MG63 (cell line): ENCODE measurements around the gene GPRIN2. TPM values are rescaled to one million over a fixed set of nuclear protein-coding genes. Genes with fewer than 3 reads are reported as not detected.
"Not testable (repeated sequence)": the region's sequence is repeated elsewhere in the genome, so short reads cannot be mapped to it uniquely, and the experiment has no call there.

Experiments used
- DNase-seq: peaks from one replicate; pipeline ENCODE4 v3.0.0-alpha.2; 2020
- H3K27me3 ChIP-seq: fragments of 250-450 bp; sonication (Bioruptor Pico); 2 replicates; pipeline ENCODE4 v1.5.1; 2020; ENCODE audit warnings: mild to moderate bottlenecking, moderate library complexity
- H3K36me3 ChIP-seq: fragments of 250-450 bp; sonication (Bioruptor Pico); 2 replicates; pipeline ENCODE4 v1.5.1; 2020; ENCODE audit warnings: mild to moderate bottlenecking, moderate library complexity
- H3K4me3 ChIP-seq: fragments of 250-450 bp; sonication (Bioruptor Pico); 2 replicates; pipeline ENCODE4 v1.5.1; 2020; ENCODE audit warnings: mild to moderate bottlenecking, moderate library complexity
- H3K9me3 ChIP-seq: fragments of 250-450 bp; sonication (Bioruptor Pico); 2 replicates; pipeline ENCODE4 v1.5.1; 2020; ENCODE audit warnings: mild to moderate bottlenecking, moderate library complexity
- total RNA-seq: library from RNA; depleted of rRNA; stranded (reverse); fragments of >200 nt; shearing (Covaris generic); gene quantifications from 2 replicates; pipeline ENCODE4 v1.2.3, GENCODE V29; 2014; ENCODE audit warnings: low replicate concordance; rRNA removed

The GPRIN2 gene
- not detected in 2 replicates for total RNA-seq

- Histone ChIP-seq H3K36me3 (no peaks in the 10 kb centered on the region), H3K27me3 (peaks cover 9% of the 10 kb centered on the region), H3K9me3 (no peaks in the 10 kb centered on the region), H3K4me3 (no peak within 1 kb of the TSS)
- no peak for DNase-seq
Measured at GRCh38 chr10:46556515-46557318, at the start of gene GPRIN2. GPRIN2 (minus strand) TSS chr10:46556658; CDS start chr10:46550736, 5,922 bp downstream.

GRCh38 chr10:46600516-46600915 lies 44.1 kb upstream of the GPRIN2 start:
- H3K4me3 ChIP-seq, H3K27me3 ChIP-seq, H3K36me3 ChIP-seq, H3K9me3 ChIP-seq, DNase-seq: not testable (repeated sequence)

GRCh38 chr10:46597616-46598246 lies 41.3 kb upstream of the GPRIN2 start:
- peak; percentile 33 for DNase-seq
- not testable (repeated sequence) for H3K27me3 ChIP-seq, H3K36me3 ChIP-seq, H3K9me3 ChIP-seq, H3K4me3 ChIP-seq

- DNase-seq, H3K27me3 ChIP-seq, H3K36me3 ChIP-seq, H3K9me3 ChIP-seq, H3K4me3 ChIP-seq: not testable (repeated sequence)
Measured at GRCh38 chr10:46596570-46596969, 40.1 kb upstream of the GPRIN2 start.

GRCh38 chr10:46594453-46595063 lies 38.1 kb upstream of the GPRIN2 start:
- H3K9me3 ChIP-seq, H3K4me3 ChIP-seq, H3K27me3 ChIP-seq, DNase-seq, H3K36me3 ChIP-seq: not testable (repeated sequence)

DNA sequence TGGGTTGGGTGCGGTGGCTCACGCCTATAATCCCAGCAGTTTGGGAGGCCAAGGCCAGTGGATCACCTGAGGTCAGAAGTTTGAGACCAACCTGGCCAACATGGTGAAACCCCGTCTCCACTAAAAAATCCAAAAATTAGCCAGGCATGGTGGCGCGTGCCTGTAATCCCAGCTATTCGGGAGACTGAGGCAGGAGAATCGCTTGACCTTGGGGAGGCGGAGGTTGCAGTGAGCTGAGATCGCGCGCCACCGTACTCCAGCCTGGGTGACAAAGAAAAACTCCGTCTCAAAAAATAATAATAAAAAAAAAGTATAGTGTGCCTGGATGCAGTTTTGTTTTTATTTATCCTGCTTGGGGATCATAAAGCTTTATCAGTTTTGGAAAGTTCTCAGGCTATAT lies 36.8 kb upstream of the GPRIN2 start:
- H3K36me3 ChIP-seq, H3K27me3 ChIP-seq, DNase-seq, H3K4me3 ChIP-seq, H3K9me3 ChIP-seq: not testable (repeated sequence)

DNA sequence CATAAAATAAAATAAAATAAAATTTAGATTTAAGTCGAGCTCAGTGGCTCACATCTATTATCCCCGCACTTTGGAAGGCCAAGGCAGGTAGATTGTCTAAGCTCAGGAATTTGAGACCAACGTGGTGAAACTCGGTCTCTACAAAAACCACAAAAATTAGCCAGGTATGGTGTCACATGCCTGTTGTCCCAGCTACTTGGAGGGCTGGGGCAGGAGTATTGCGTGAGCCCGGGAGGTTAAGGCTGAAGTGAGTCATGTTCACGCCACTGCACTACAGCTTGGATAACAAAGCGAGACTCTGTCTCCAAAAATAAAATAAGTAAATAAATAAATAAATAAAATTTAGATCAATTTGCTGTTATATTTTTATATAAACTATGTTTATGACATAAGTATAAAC lies 34.6 kb upstream of the GPRIN2 start:
- H3K4me3 ChIP-seq, H3K9me3 ChIP-seq, DNase-seq, H3K36me3 ChIP-seq, H3K27me3 ChIP-seq: not testable (repeated sequence)

DNA sequence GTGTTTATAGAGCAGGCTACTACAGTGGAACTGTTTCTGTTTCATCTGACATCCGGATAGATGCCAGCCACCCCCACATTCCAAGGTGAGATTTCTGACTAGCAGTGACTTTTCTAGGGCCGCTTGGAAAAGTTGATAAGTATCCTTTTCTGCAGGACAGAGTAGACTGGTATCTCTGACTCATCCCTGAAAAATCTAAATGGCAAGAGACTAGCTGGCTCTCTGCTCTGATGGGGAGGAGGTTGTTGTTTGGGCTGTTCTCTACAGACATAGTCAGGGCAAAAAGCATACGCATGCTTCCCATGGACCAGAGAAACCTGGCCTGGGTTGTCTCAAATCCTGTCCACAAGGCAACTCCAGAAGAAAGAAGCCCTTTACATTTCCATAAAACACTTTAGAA lies 33.1 kb upstream of the GPRIN2 start:
- not testable (repeated sequence) for H3K27me3 ChIP-seq, H3K36me3 ChIP-seq, H3K4me3 ChIP-seq, DNase-seq, H3K9me3 ChIP-seq

DNA sequence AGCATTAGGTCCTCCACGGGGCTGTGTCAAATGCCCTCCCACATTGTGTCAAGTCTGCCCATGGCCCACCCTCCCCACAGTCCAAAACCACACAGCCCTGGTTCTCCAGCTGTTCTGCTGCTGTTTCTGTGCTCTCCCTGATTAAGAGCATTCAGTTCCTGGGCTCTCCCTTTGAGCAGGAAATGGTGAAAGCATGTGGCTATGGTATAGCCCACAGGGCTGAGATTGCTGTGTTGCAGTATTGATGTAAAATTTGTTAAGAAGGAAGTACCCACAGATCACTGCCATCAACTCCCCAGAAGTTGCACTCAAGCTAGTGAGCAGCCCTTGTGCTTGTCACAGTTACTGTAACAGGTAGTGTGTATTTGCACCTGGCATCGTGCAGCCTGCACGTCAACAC lies 31.8 kb upstream of the GPRIN2 start:
- not testable (repeated sequence) for H3K36me3 ChIP-seq, H3K4me3 ChIP-seq, DNase-seq, H3K9me3 ChIP-seq, H3K27me3 ChIP-seq

- DNase-seq, H3K27me3 ChIP-seq, H3K4me3 ChIP-seq, H3K36me3 ChIP-seq, H3K9me3 ChIP-seq: not testable (repeated sequence)
Measured at GRCh38 chr10:46587546-46587945, 31.1 kb upstream of the GPRIN2 start.

GRCh38 chr10:46585246-46585645 lies 28.8 kb upstream of the GPRIN2 start:
- H3K4me3 ChIP-seq, result not testable (repeated sequence)

DNA sequence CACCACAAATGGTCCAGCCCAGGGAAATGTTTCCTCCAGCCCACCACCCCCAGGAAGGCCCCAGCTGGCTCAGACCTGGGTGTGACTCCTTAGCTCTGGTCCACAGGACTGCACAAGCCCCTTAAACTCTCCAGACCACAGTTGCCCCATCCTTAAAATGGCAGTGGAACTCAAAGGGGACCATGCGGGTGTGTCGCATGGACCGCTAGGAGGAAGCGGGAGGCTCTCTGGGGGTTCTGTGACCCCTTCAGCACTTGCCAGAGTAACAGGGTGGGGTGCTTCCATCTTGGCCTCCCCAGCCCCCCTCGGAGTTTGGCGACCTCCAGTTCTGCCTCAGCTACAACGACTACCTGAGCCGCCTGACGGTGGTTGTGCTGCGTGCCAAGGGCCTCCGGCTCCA lies 27.7 kb upstream of the GPRIN2 start:
- not testable (repeated sequence) for H3K36me3 ChIP-seq, DNase-seq, H3K9me3 ChIP-seq, H3K27me3 ChIP-seq, H3K4me3 ChIP-seq

More at GRCh38 chr10:46585246-46585645, 28.8 kb upstream of the GPRIN2 start:
- H3K27me3 ChIP-seq, DNase-seq, H3K36me3 ChIP-seq, H3K9me3 ChIP-seq: not testable (repeated sequence)

DNA sequence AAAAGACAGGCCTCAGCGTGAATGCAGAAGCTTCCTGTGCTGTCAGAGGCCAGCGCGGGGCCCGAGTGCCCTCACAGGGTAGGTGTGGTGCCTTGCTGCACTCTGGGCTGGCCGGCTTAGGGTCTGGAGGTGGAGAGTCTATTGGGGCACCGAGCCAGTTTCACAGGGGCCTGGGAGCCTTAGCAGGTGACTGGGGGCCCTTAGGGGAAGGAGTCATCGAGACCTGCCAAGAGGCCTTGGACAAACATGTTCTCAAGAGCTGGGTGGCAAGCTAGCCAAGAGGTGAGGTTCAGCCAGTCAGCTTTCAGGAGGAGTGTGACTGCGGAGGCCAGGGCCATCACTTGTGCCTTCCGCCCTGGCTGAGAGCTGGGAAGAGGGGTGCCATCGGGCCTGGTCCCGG lies 26.1 kb upstream of the GPRIN2 start:
- not testable (repeated sequence) for H3K27me3 ChIP-seq, H3K4me3 ChIP-seq, H3K36me3 ChIP-seq, DNase-seq, H3K9me3 ChIP-seq

- not testable (repeated sequence) for H3K27me3 ChIP-seq, H3K4me3 ChIP-seq, H3K36me3 ChIP-seq, DNase-seq, H3K9me3 ChIP-seq
Measured at GRCh38 chr10:46581997-46582396, 25.5 kb upstream of the GPRIN2 start.

GRCh38 chr10:46579378-46579777 lies 22.9 kb upstream of the GPRIN2 start:
- not testable (repeated sequence) for H3K27me3 ChIP-seq, H3K9me3 ChIP-seq, H3K4me3 ChIP-seq, DNase-seq, H3K36me3 ChIP-seq

DNA sequence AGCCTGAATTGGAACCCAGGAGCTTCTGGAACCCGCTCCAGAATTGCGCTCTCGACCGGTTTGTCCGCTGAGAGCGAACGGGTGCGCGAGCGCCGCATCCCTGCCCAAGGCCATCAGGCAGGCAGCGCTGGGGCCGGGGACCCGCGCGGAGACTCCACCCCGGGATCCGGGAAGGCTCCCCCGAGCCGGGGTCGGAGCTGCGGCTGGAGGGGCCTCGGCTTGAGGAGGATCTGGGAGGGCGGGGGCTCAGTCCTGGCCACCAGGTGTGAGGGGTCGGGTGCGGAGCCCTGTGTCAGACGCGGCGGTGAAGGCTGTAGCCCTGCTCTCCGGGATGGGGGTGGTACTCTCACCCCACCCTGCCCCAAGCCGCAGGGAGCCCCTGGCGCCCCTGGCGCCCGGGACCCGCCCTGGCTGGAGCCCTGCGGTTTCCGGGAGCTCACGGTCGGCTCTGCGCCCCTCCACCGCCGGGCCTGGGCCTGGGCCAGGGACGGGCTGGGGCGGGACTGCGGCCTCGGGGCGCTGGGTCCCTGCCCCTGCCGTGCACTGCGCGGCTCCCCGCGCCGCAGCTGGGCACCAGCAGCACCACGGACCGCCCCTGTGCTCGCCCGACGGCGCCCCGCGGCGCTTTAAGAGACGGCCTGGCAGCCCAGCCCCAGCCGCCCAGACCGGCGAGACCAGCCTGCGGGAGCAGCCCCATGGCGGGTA lies 22.2 kb upstream of the GPRIN2 start, which contains the start of gene SYT15:
Gene SYT15, plus strand, starts transcription at position 655 of the 705 bp plus-strand sequence. Its CDS starts 41 bp downstream, at position 696.
- H3K4me3 ChIP-seq, H3K27me3 ChIP-seq, H3K36me3 ChIP-seq, DNase-seq, H3K9me3 ChIP-seq: not testable (repeated sequence)
